Fibroblast of lung (primary cell): ENCODE measurements around the gene CCR3.

ENCODE experiments used
- EZH2 ChIP-seq: IDR thresholded peaks from 2 replicates; pipeline ENCODE4 v1.5.1; 2012; ENCODE audit warnings: low read length, control low read depth, mild to moderate bottlenecking; ENCODE audit errors: missing control alignments
- TF ChIP-seq, protein P1 (sequence below), 2 donors: IDR thresholded peaks in 1 of 2; conservative IDR thresholded peaks in 1 of 2; 1 replicate in 1 of 2; 2 replicates in 1 of 2; pipeline ENCODE4 v1.5.1; 2011 to 2012; ENCODE audit warnings: low read length in 2 of 2, control low read depth in 1 of 2, inconsistent platforms in 1 of 2, low read depth in 1 of 2, mild to moderate bottlenecking in 1 of 2

DNA sequence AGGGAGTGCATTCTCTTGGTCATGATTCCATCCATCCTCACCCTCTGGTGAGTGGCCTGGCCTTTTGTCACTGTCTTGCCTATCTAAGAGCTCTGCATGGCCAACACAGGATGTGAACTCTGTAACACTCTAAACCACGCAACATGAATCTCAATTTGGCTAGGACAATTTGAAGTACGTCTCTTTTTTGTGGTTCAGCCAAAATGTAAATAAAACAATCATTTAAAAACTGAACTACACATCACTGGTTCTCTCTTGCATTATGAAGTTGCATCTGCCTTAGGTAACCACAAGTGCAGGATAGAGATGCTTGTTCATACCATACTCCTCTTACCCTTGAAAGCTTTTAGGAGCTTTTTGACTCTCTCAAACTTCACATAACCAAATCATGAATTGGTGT lies 27.3 kb downstream of the CCR3 start:
- TF ChIP-seq, protein P1, sequence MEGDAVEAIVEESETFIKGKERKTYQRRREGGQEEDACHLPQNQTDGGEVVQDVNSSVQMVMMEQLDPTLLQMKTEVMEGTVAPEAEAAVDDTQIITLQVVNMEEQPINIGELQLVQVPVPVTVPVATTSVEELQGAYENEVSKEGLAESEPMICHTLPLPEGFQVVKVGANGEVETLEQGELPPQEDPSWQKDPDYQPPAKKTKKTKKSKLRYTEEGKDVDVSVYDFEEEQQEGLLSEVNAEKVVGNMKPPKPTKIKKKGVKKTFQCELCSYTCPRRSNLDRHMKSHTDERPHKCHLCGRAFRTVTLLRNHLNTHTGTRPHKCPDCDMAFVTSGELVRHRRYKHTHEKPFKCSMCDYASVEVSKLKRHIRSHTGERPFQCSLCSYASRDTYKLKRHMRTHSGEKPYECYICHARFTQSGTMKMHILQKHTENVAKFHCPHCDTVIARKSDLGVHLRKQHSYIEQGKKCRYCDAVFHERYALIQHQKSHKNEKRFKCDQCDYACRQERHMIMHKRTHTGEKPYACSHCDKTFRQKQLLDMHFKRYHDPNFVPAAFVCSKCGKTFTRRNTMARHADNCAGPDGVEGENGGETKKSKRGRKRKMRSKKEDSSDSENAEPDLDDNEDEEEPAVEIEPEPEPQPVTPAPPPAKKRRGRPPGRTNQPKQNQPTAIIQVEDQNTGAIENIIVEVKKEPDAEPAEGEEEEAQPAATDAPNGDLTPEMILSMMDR (conservative IDR thresholded peaks at IDR 0.05 in 1 of 2, IDR thresholded peaks at IDR 0.05 in 1 of 2; ENCODE audit: low read depth in 1 of 2, low read length in 2 of 2): no peak
- no peak for TF ChIP-seq EZH2
